HG03280 (cell line): ENCODE measurements around the gene MEGF11.

Source experiments
- ATAC-seq: cut with Tn5 transposase; IDR thresholded peaks from one replicate; pipeline ENCODE4 v1.9.1; 2021; ENCODE audit warnings: mild to moderate bottlenecking, moderate library complexity; ENCODE audit not compliant: unreplicated experiment

Gene MEGF11

GRCh38 chr15:65925338-65925737, 328.2 kb downstream of the MEGF11 start:
- ATAC-seq, result no peak

DNA sequence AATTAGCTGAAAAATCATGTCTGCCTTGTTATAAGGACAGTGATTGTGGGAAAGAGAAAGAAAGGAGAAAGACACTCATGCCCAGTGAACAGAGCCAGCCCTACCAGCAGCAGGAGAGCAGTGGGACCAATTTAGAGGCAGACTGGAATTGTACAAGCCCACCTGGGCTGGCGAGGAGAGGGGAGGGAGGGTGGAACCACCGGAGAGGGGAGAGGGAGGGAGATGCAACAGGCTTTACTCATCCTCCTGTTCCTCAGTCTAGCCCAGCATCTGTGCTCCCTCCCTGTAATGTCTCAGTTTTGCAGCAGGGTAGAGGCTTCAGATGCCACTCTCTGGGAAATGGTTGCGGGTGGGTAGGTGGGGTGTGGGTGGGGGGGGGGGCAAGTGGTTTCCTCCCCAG, 329.5 kb downstream of the MEGF11 start:
- ATAC-seq, result no peak

- ATAC-seq, result no peak
These were observed 330.3 kb downstream of the MEGF11 start for GRCh38 chr15:65923264-65923663.

GRCh38 chr15:65922621-65923020, 330.9 kb downstream of the MEGF11 start:
- no peak for ATAC-seq

GRCh38 chr15:65921780-65922179, 331.8 kb downstream of the MEGF11 start:
- no peak for ATAC-seq

DNA sequence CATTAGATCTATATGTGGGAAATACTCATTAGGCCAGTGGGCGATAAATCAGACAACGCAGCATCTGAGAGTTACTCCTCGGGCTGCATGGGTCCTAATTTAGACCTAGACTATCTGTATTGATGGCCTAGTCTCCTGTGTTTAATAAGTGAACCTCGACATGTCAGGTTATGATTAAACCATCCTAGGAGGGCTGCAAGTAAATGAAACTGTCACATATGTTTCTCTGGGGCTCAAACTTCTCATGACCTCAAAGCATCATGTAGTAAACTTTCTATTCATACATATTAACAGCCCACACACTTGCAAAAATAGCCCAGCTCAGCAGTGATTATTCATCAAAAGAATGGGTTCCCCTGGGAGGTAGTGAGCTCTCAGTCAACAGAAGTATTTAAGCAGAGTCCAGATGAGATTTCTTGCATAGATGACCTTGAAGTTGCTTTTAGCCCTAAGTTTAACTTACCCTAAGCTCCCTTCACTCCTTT, 332.7 kb downstream of the MEGF11 start:
- ATAC-seq, result no peak

- ATAC-seq, result no peak
These were observed 333.4 kb downstream of the MEGF11 start for GRCh38 chr15:65920121-65920520.

- ATAC-seq, result no peak
These were observed 334.2 kb downstream of the MEGF11 start for GRCh38 chr15:65919353-65919752.

GRCh38 chr15:65918945-65919344, 334.6 kb downstream of the MEGF11 start:
- no peak for ATAC-seq

DNA sequence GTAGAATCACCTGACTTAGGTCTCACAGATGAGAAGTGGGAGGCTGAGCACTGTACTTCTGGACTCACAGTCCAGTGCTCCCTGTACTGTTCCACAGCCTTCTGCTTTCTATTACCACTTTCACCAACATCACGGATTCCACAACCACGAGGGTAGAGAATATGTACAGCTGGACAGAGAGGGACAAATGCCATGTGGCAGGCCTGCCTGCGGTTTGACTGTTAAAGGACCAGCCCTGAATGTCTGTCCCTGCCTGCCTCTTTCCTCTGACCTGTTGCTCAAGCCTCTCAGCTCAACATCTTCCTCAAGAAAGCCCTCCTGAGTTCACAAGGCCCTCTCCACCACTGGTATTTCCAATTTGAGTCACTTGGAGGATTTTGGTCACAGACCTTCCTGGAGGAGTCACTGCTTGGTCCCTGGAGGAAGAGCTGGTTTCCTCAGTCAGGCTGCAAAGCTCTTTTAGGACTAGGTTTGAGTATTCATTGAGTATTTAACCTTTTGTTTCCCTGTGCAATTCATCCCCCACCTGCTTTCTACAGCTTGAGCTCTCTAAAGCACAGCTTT, 335.1 kb downstream of the MEGF11 start:
- no peak for ATAC-seq

DNA sequence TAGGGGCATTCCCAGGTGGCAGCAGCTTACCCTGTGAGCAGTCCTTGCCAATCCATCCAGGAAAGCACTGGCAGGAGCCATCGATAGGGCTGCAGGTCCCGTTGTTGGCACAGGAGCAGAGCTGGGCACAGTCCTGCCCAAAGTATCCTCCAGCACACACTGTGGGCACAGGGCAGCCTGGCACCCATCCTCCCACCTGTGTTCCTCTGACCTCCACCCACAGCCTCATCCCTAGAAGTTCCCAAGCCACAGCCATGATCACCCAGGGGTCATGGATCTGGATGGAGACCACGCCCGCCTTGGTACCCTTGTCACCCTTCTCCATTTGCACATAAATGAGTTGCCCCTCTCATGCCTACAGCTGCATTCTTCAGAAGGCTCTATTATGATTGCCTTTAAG, 335.6 kb downstream of the MEGF11 start:
- ATAC-seq, result no peak

GRCh38 chr15:65917407-65917756, 336.2 kb downstream of the MEGF11 start:
- no peak for ATAC-seq

DNA sequence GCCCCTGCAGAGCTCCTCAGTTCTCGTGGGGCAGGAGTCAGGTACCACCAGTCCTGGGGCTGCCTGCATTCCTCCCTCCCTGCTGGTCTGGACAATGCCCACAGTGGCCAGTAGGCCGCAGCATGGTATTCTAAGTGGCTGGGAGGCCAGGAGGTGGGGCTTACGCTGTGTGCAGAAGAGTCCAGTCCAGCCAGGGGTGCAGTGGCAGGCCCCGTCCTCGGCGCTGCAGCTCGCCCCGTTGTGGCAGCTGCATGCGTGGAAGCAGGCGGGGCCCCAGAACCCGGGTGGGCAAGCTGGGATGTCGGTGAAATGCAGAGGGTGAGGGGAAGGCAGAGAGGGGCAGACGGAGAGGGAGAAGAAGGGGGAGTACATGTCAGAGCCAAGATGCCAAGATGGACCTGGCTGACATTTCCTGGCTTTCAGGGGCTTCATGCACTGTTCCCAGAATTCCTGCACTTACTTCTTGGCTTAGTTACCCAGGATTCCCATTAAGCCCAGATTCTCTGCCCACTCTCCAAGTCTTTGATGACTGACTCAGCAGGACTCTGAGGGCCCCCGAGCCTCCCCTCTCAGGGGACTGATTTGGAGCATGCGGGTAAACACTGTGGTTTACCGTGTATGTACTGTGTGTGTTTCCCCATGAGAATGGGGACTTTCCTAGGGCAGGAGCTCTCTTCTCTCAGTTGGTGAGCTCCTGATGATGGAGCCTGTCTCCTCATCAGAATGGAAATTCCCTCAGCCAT, 336.7 kb downstream of the MEGF11 start:
- peak; percentile 55 for ATAC-seq

DNA sequence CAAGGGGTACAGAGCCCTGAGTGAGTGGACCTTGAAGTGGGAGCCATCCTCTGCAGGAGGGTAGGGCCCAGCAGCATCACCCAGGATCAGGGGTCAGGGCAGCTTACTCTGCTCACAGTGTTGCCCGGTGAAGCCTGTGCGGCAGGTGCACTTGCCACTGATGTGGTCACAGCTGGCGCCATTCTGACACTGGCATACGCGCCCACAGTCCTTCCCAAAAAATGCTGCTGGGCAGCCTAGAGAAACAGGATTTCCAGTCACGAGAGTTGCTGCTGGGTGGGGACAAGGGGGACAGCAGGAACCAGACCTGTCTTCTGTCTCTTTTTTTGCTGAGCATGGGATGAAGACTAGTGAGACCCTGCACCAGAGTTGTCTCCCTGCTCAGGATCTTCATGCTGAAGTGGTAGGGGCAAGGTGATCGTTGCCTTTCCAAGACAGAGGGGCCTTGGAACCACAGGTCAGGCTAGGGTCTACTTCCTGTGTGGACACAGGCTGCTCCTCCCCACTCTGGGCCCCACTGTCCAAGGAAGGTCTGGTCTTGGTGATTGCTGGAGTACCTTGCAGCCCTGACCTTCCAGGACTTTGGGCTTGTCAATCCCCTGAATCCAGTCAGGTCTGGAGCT, 337.4 kb downstream of the MEGF11 start:
- ATAC-seq, result no peak

DNA sequence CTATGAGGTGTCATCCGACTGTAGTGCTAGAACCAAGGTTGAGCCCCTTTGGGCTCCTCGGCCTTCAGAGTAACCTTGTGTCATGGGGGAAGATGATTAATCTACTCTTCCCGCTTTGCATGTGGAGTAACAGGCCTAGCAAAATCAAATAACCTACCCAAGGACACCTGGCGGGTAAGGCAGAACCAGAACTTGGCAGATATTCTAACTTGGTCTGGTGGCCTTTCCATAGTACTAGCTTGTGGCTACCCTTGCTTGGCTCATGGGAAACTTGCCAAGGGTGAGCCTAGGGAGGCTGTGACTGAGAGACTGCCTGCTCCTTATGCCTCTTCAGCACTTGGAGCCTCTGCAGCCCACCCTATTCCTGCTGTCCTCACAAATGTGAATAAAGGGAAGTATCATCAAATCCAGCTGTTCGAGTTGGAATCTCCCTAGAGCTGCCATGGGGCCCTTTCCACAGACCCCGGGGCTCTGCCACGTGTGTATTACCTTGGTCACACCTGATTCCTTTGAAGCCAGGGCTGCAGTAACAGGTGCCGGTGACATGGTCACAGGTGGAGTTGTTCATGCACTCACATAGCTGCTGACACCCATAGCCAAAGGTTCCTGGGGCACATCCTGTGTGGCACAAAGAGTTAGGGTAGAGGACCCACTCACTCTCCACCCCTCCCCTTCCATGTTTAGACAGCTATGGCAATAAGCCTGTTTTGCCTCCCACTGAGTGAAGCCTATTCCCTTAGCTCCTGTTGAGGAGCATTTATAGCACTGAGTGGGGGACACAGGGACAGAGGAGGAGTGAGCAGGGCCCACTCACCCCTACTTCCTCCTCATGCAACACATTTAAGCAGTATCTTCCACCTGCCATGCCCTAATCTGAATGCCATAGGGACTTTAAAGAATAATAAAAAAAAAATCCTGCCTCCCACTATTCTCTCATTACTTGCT, 338.3 kb downstream of the MEGF11 start:
- ATAC-seq, result no peak

GRCh38 chr15:65914386-65914785, 339.2 kb downstream of the MEGF11 start:
- no peak for ATAC-seq

GRCh38 chr15:65913631-65914199, 339.8 kb downstream of the MEGF11 start:
- ATAC-seq, result no peak

DNA sequence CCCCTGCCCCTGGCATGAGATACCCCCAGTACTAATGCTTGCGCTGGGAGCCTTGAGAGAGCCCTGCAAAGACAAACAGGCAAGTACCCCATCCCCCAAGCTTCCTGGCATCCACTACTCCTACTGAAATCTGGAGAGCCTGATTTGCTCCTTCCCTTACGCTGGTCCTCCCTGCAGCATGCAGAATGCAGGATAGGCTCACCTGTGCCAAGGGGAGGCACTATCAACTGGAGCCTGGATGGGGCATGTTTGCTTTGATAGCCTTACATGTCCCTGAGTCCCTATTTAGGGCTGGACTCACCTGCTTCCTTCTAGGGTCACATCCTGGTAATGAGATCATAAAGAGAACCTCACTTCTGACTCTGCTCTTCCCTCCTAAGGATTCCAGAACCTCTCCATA, 341.3 kb downstream of the MEGF11 start:
- ATAC-seq, result no peak

- no peak for ATAC-seq
These were observed 343.2 kb downstream of the MEGF11 start for GRCh38 chr15:65910341-65910740.

GRCh38 chr15:65909831-65910230, 343.7 kb downstream of the MEGF11 start:
- ATAC-seq, result no peak

GRCh38 chr15:65908876-65909275, 344.7 kb downstream of the MEGF11 start:
- ATAC-seq, result no peak
